SH-SY5Y (cell line): ENCODE results near the gene C19orf38.

Source experiments
- GATA2 ChIP-seq: IDR thresholded peaks from 2 replicates; pipeline ENCODE4 v1.6.1; 2011; ENCODE audit warnings: mild to moderate bottlenecking, low read depth, low read length
- GATA3 ChIP-seq: IDR thresholded peaks from 2 replicates; pipeline ENCODE4 v1.6.1; 2011; ENCODE audit warnings: low read depth, mild to moderate bottlenecking, low read length, moderate library complexity

C19orf38 gene

GRCh38 chr19:10831987-10832938 is 16.0 kb upstream of the C19orf38 start:
- no peak for TF ChIP-seq GATA2
- no peak for TF ChIP-seq GATA3

- TF ChIP-seq GATA2: no peak
- TF ChIP-seq GATA3: no peak
Measured at GRCh38 chr19:10832939-10833296, 15.3 kb upstream of the C19orf38 start.

- no peak; the same call in 1 of the 2 replicates for TF ChIP-seq GATA2
- TF ChIP-seq GATA3: no peak
Measured at GRCh38 chr19:10835089-10835753, 13.0 kb upstream of the C19orf38 start.

- TF ChIP-seq GATA3: no peak
- TF ChIP-seq GATA2: no peak
Measured at GRCh38 chr19:10835754-10836478, 12.3 kb upstream of the C19orf38 start, which contains the start of gene TMED1. Gene TMED1 (minus strand): TSS chr19:10836212. CDS start chr19:10836191, 21 bp downstream.

- TF ChIP-seq GATA3: no peak
- TF ChIP-seq GATA2: no peak
Measured at GRCh38 chr19:10836479-10837330, 11.5 kb upstream of the C19orf38 start.

GRCh38 chr19:10838377-10838776 is 9.8 kb upstream of the C19orf38 start:
- TF ChIP-seq GATA3: no peak
- TF ChIP-seq GATA2: no peak

GRCh38 chr19:10839114-10840050 is 8.8 kb upstream of the C19orf38 start:
- TF ChIP-seq GATA2 (no peak), GATA3 (no peak)

- no peak for TF ChIP-seq GATA3
Measured at GRCh38 chr19:10842788-10843187, 5.4 kb upstream of the C19orf38 start.

GRCh38 chr19:10846500-10847202 is 1.6 kb upstream of the C19orf38 start:
- no peak for TF ChIP-seq GATA3
- no peak for TF ChIP-seq GATA2

GRCh38 chr19:10850631-10851030 is 2.4 kb downstream of the C19orf38 start:
- TF ChIP-seq GATA2 (no peak), GATA3 (no peak)

GRCh38 chr19:10852098-10852800 is 4.0 kb downstream of the C19orf38 start:
- TF ChIP-seq GATA2 (no peak), GATA3 (no peak)
